GM18517 (cell line): ENCODE measurements around the gene ZNF354B.
"Not testable (repeated sequence)": the region's sequence is repeated elsewhere in the genome, so short reads cannot be mapped to it uniquely, and the experiment has no call there.

Experiments used
- ATAC-seq: cut with Tn5 transposase; IDR thresholded peaks from one replicate; pipeline ENCODE4 v1.9.1; 2021; ENCODE audit warnings: mild to moderate bottlenecking, moderate library complexity; ENCODE audit not compliant: unreplicated experiment

The ZNF354B gene

DNA sequence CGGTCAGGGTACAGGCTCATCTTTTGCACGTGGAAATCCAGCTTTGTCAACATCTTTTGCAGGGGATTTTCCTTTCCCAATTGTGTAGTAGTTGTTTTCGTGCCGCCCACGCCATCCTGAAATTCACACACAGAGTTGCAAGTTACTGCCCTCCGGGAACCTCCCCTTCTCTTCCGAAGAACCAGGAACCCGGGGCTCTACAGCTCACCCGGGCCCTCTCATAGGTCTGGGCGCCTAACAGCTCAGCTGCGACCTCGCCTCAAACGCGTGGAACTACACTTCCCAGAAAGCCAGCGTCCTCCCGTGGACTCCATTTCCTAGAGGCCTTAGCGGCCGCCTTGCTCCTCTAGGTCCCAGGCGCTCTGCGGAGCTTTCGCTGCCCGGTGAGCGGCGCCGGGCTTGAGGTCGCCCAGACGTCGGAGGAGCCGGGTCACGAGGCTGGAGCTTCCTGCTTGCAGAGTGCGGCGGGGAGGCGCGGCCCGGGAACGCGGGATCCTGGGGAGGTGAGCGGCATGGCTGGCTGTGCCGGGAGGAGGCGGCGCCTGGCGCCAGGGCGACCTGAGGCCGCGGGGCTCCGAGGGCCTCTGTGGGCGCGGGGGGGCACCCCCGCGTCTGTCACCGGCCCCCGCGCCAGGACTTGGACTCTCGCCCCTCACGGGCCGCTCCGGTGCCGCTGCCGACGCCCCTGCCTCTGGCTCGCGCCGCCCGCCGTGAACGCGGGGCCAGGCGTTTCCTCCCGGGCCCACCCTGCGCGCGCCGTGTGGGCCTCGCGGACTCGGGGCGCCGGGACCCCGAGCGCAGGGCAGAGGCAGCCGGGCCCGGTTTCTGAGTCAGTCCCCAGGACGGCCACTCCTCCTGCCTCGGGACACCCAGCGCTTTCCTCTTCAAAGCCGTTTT is at the start of gene ZNF354B:
Gene ZNF354B, plus strand, starts transcription at position 329 of the 897 bp plus-strand sequence. CDS start 1,095 bp downstream, outside the sequence.
- ATAC-seq = peak; percentile 99

DNA sequence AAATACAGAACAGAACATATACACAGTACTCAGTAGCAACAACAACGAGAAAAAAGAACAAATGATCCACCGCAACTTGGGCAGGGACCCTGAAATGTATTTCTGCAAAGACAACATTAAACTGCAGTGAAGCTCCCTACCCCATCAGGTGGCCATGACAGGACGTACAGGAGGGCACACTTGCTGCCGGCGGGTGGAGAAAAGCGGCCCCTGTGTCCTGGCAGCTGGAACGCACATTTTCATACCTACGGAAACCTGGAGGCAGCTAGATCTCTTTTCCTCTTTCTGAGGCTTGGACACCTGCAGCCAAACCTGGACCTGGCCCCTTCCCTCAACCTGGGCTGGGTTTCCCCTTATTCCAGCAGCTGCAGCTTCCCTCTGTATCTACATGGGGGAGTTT is 42.2 kb upstream of the ZNF354B start:
- no peak for ATAC-seq

DNA sequence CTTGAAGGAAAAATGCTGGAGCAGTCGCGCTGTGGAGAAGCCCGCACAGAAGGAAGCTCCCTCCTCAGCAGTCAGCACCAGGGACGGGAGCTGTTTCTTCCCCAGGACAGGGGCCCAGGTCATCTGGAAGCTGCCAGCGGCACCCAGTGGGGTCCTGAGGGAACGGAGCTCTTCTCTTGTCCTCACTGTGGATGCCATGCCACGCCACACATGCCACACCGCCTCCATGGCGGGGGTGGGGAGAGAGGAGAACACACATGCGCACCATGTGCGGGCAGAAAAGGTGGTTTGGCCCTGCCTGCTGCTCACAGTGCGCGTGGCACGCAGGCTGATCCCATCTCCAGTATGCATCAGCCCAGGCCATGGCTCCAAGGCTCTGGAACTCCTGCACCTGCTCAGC is 41.7 kb upstream of the ZNF354B start:
- no peak for ATAC-seq

DNA sequence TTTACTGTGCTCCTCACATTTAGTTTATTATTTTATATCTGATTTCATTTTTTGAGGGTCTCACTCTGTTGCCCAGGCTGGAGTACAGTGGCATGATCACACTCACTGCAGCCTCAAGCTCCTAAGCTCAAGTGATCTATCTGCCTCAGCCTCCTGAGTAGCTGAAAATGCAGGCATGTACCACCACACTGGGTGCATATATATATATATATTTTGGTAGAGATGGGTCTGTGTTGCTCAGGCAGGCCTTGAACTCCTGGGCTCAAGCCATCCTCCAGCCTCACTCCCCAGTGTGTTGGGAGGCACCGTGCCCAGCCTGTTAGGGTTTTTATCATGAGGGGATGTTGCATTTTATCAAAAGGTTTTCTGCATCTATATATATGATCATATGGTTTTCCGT is 39.8 kb upstream of the ZNF354B start:
- no peak for ATAC-seq

DNA sequence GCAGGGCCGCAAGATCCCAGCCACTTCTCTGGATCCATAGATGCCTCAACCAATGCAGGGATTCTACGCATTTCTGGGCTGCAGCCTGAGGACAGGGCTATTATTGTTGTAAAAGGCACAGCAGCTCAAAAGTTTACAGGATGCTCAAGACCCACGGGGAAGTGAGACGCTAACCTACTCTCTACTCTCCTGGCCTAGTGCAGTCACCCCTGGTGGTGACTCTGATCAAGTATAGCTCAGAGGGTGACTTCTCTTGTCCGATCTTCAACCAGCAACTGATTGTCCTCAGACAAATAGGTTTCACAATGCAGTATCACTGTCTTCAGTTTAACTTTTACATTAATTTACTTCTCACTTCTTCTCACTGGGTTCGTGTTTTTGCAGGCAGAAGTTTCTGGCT is 34.3 kb upstream of the ZNF354B start:
- ATAC-seq = no peak

DNA sequence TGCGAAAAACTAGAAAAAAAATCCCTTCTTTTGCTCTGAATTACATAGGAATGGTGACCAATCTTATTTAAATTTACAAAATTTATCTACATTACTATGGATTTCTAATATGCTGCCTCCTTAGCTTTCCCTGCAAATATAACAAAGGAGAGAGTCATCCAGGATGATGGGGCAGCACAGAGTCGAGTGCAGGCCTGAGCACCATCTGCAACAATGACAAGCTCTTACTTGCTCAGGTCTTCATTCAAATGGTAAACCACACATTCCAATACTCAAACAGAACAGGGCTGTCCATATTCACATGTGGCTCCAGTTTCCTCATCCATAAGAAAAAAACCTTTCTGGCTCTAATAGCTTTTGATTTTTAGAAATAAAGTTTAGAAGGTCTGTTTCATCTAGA is 33.5 kb upstream of the ZNF354B start:
- ATAC-seq = no peak

DNA sequence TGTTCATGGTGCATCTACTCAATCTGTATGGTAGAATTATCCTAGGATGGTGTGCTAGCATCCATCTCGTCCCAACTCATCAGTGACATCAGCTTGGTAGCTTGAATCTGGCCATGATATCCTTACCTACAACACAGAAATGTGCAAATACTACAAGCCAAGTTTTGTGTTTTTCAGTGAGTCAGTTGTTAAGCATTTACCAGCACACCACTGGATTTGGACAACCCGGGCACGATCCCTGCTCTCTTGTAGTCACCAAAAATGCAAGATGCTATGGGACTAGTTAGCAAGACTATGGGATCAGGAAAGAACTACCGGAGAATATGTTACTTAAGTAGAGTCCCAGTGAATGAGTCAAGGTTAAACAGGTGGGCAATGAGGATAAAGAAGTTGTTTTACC is 32.1 kb upstream of the ZNF354B start:
- ATAC-seq = no peak

DNA sequence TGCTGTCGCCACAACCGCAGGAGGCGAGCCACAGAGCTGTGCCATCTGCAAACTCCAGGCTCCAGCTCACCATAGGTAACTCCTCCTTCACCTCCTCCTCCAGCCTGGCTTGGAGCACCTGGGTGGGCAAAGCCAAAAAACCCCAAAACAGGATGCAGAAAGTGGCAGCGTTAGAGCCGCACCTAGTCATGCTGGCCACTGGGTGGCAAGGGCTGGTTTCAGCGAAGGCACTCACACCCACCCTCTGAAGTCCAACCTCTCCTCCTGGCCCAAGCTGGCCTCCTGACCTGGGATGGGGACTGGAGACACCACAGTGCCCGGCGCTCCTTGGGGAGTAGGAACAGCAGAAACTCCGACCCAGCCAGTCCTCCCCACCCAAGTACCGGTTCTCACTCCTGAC is 28.7 kb upstream of the ZNF354B start:
- ATAC-seq = no peak

DNA sequence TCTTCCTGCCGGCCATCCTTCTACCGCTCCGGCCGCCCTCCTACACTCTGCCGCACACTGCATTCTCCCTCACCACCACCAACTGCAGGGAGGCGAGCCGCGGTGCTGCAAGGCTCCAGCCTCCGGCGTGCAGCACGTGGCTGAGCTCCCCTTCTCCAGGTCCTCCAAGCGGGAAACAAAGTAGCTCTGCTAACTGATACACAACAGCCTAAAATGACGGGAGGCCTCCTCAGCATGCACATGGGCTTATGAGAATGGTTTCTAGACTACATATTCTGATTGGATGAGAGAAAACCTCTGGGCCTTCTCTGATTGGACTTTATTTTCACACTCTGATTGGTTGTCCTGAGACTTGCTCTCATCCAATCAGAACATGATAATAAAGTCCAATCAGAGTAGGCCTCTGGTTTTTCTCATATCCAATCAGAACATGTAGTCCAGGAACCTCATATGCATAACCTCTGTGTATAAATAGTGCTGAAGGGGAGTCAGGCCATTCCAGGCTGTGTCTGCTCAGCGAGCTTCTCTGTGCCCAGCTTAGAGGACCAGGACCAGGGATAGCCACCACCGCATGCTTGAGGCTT is 27.0 kb upstream of the ZNF354B start:
- no peak for ATAC-seq

DNA sequence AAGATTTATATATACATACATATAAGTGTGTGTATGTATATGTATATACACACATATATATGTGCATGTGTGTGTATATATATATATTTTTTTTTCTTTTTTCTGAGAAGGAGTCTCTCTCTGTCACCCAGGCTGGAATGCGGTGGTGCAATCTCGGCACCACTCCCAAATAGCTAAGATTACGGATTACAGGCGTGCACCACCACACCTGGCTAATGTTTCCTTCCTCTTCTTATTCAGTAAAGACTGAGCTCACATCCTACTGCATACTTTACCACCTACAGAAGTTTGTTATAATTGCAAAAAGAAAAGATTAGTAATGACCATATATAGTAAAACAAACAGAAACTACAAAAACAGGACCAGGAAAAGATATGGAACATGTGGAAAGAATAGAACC is 23.1 kb upstream of the ZNF354B start:
- no peak for ATAC-seq

DNA sequence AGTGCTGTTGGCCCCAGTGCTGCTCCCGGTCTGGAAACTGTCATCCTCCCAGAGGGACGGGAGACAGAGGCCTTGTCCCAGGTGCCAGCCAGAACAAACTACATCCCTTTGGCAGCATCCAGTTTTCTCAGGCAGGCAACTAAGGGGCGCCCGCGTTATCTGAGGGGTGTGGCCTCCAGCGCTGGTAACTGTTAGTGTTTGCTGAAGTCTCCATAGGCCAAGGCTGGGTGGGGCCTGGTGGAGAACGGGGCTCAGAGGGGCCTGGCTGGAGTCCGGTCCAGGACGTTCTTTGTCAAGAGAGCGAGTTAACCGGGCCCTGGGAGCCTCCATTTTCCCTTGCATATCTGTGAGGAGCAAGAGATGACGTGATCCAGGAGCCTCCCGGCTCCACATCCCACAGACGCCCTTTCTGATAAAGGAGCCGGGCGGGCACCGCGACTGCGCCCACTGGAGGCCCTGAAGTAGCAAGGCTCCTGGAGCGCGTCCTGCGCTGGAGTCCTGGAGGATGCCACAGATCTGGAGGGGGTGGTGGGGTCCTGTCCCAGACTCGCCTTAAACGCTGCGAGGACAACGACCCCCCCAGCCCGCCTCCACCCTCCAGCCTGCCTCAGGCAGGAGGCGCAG is 20.9 kb upstream of the ZNF354B start:
- ATAC-seq = not testable (repeated sequence)

DNA sequence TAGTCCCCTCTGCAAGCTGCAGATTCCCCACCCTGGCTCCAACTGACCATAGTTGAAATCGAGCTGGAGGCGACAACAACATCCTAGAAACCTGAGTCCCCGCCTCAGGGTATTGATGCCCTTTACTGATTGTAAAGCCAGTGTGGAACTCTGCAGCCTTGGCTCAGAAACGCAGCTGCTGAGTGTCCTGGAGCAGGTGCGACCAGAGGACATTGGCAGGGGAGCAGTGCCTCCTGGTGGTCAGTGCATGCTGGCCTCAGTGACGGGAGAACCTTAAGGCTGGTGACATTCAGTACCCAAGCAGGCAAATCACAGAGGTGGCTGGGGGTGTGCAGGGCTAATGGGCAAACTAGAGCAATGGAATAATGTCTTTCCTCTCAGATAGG is 20.4 kb upstream of the ZNF354B start:
- no peak for ATAC-seq

DNA sequence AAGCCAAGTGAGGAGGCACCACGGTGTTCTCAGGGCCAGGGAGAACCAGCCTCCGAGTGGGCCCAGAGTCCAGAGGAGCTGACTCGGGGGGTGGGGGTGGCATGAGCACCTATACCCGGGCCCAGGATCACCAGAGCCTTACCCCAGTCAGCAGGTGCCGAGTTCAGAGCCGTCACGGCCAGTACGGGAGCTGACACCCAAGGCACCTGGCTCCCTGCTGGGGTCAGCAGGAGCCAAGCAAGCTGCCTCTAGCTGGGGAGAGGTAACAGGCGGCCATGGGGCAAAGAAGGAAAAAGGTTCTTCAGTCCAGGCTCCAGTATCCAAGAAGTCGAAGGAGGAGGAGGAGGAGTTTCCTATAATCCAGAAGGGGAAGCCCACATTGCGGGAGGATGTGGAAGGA is 19.4 kb upstream of the ZNF354B start:
- ATAC-seq = not testable (repeated sequence)

DNA sequence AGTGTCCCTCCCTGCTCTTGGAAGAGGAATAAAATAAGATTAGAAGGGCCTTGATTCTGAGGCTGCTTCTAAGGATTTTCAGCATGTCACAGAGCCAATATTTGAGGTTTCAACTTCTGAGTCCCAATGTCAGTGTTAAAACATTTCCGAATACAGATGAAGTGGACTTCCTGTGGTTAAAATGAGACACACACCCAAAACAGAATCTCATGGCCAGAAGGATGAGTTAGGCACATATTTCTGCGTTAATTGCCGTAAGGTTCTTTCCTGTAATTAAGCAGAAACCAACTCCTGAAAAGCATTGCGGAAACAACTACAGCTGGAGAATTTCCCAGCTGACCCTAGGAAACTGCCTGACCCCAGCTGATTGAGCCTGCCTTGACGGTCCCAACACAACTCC is 10.4 kb upstream of the ZNF354B start:
- ATAC-seq = no peak

DNA sequence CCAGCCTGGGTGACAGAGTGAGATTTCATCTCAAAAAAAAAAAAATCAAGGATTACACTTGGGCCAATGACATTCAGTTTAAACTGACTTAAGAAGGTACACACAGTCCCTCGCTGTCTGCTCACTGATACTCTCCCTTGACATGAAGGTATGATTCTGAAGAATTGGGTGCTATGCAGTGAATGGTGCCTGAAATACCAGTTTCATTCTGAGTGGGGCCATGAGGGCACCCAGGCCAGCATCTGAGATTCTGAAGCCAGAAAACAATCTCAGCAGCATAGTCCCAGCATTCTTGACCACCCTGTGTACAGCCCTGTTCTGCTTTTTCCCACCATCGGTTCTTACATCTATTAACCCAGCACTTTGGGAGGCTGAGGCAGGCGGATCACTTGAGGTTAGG is 7.8 kb upstream of the ZNF354B start:
- ATAC-seq = no peak

DNA sequence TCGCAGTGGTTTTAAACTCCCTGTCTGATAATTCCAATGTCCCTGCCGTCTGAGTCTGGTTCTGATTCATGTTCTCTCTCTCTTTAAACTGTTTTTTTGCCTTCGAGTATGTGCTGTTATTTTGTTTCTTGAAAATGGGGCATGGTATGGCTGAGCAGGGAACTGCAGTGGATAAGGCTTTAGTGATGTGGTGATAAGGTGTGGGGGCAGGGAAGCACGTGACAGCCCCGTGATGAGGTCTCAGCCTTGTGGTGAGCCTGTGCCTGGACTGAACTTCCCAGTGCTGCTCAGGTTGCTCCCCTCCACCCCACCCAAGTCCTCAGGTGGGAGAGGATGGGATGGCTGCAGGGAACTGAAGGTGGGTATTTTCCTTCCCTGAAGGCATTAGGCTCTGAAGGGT is 5.5 kb upstream of the ZNF354B start:
- ATAC-seq = no peak

DNA sequence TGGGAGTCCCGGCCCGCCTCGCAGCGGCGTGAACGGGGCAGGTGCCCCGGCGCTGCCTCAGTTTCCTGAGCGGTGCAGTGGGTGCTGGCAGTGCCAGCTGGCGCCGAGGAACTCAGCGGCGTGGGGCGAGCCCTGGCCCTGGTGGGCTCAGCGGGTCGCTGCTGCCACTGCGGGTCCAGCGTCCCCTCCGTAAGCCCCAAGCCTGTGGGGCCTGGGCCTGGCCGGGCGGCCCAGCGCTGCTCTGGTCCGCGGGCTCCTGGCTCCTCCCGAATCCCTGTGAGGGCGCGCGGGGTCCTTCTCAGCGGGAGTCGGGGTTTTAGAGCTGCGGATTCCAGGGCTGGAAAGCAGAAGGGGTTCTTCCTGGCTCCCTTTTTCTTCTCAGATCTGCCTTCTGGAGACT is 862 bp downstream of the ZNF354B start:
- not testable (repeated sequence) for ATAC-seq

DNA sequence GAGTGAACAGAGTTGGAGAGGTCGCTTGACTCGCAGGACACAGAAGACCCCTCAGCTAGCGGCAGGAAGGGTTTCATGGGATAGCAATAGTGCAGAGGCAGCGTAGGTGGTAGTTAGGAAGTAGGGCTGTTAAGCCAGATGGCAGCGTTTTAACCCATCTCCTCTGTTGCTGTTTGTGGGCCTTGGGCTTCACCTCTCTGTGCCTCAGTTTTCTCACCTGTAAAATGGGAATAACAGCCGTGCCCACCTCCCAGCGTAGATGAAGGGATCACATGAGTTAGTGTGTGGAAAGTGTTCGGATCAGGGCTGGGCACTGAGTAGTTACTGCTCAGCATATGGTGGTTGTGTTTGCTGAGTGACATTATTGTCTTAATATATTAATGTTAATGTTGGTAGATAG is 1.9 kb downstream of the ZNF354B start:
- ATAC-seq = no peak

DNA sequence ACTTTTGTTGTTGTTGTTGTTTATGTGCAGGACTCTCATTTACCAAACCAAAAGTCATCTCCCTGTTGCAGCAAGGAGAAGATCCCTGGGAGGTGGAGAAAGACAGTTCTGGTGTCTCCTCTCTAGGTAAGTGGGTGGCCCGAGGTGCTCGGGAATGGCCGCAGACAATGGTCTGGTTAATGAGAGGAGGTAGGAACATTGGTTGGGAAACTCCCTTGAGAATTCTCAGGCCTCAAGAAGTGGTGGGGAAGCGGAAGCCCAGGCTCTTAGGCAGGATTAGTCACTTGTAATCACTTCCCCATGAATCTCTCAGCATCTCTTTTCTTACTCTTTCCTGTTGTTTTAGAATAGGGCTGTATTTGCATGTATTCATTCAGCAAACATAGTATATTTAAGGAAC is 7.2 kb downstream of the ZNF354B start:
- ATAC-seq = no peak

DNA sequence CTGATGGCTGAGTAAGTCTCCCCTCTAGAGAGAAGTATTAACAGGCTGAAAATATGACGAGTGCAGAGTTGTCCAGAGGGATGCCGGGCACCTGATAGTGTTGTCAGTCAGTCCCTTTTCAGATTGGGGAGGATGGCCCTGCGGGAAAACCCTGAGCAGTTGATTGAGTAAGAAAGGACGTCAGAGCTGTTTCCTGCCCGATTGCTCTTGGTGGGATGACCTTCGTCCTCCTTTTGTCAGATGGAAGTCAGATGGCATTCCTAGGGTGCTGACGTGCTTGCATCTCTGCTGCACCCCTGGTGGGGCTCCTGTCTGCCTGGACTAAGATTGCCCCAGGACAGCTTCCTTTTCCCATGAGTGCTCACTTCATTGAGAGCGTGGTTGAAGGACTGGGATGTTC is 9.8 kb downstream of the ZNF354B start:
- ATAC-seq = no peak

DNA sequence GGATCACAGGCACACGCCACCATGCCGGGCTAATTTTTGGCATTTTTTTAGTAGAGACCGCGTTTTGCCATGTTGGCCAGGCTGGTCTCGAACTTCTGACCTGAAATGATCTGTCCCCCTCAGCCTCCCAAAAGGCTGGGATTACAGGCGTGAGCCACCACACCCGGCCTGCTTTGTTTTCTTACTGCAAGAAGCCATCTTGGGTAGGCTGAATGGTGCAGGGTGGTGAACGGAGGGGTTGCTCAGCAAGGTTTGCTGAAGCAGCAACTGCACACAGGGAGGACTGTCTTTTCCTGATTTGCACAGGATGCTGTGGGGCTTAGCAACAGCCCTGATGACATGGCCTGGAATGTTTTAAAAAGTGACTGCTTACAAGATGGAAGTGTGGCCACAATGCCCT is 10.7 kb downstream of the ZNF354B start:
- ATAC-seq = no peak

DNA sequence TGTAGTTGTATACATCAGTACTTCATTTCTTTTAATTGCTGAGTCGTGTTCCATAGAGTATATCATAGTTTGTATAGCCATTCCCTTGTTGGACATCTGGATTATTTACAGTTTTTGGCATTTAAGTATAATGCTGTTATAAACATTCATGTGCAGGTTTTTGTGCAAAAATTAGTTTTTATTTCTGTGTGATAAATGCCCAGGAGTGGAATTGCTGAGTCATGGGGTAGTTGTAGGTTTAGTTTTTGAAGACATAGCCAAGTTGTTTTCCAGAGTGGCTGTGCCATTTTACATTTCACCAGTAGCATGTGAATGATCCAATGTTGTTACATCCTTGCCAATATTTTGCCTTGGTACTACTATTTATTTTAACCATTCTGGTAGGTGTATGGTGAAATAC is 12.5 kb downstream of the ZNF354B start:
- ATAC-seq = no peak
